Activated CD8-positive, alpha-beta T cell treated with anti-CD3 and anti-CD28 coated beads, Interleukin-2, amount 10 ng/mL, durations not matched to agents 7 days and 5 days (primary cell): Measurements from ENCODE around the gene ITGB8. TPM values are rescaled to one million over a fixed set of nuclear protein-coding genes. Genes with fewer than 3 reads are reported as not detected.

ENCODE experiments used
- ATAC-seq: fragments of 150-1000 bp; cut with Tn5 transposase; one replicate; pipeline ENCODE4 v1.10.0; 2021; ENCODE audit warnings: moderate library complexity
- CTCF ChIA-PET: fragments of 350-600 bp; sonication (Branson Sonifier 250); formaldehyde crosslinking; loops from one replicate; lab custom pipeline; 2021; ENCODE audit warnings: antibody characterized with exemption; lab: Charles Lee
- POLR2A ChIA-PET: fragments of 350-600 bp; sonication (Branson Sonifier 250); formaldehyde crosslinking; loops from one replicate; lab custom pipeline; 2021; ENCODE audit warnings: antibody characterized with exemption; lab: Charles Lee
- DNase-seq: peaks from one replicate; pipeline ENCODE4 v3.0.0-alpha.2; 2020
- H3K27ac Mint-ChIP-seq: one replicate; pipeline ENCODE4 v1.8.0; 2021; ENCODE audit warnings: mild to moderate bottlenecking, mixed read lengths
- H3K27me3 Mint-ChIP-seq: one replicate; pipeline ENCODE4 v1.8.0; 2021; ENCODE audit warnings: low read depth, mixed read lengths
- H3K36me3 Mint-ChIP-seq: one replicate; pipeline ENCODE4 v1.8.0; 2021; ENCODE audit warnings: low read depth, mixed read lengths
- H3K4me1 Mint-ChIP-seq: one replicate; pipeline ENCODE4 v1.8.0; 2021; ENCODE audit warnings: low read depth, mixed read lengths
- H3K4me3 Mint-ChIP-seq: one replicate; pipeline ENCODE4 v1.8.0; 2021; ENCODE audit warnings: mild to moderate bottlenecking, mixed read lengths
- H3K9me3 Mint-ChIP-seq: one replicate; pipeline ENCODE4 v1.8.0; 2022; ENCODE audit warnings: mixed read lengths; ENCODE audit not compliant: insufficient read depth
- total RNA-seq, 2 experiments: library from RNA; stranded (reverse); gene quantifications; one replicate each; pipeline ENCODE4 v1.2.3, GENCODE V29; 2021

ITGB8 gene
- total RNA-seq, 2 experiments from 2014 or later = not detected

GRCh38 chr7:20310963-20311742 lies 19.5 kb upstream of the ITGB8 start:
- no peak overlapping the region for H3K4me3 Mint-ChIP-seq
- no peak overlapping the region for H3K27ac Mint-ChIP-seq
- no peaks in the 10 kb centered on the region for H3K36me3 Mint-ChIP-seq
- H3K9me3 Mint-ChIP-seq = no peaks in the 10 kb centered on the region
- DNase-seq (no peak), ATAC-seq (no peak)
- H3K27me3 Mint-ChIP-seq = no peaks in the 10 kb centered on the region
- CTCF ChIA-PET = interaction anchor here (1.1 to 2.8 kb wide), 5 partner anchors 10 to 598 kb away, joined by 3 to 8 read pairs (median 5); no protein-coding TSS in a partner anchor
- H3K4me1 Mint-ChIP-seq = no peaks in the 10 kb centered on the region
- POLR2A ChIA-PET = no interaction called here

- no peaks in the 10 kb centered on the region for H3K4me1 Mint-ChIP-seq
- no peak for DNase-seq
- no peaks in the 10 kb centered on the region for H3K36me3 Mint-ChIP-seq
- H3K4me3 Mint-ChIP-seq = no peak overlapping the region
- no peaks in the 10 kb centered on the region for H3K27me3 Mint-ChIP-seq
- CTCF ChIA-PET = interaction anchor here (1.0 to 2.8 kb wide), 6 partner anchors 10 to 598 kb away, joined by 3 to 8 read pairs (median 4); no protein-coding TSS in a partner anchor
- POLR2A ChIA-PET = no interaction called here
- ATAC-seq = no peak
- no peaks in the 10 kb centered on the region for H3K9me3 Mint-ChIP-seq
- H3K27ac Mint-ChIP-seq = no peak overlapping the region
Measured at GRCh38 chr7:20311743-20312042, 19.0 kb upstream of the ITGB8 start.

- ATAC-seq (no peak), DNase-seq (no peak)
- Mint-ChIP-seq H3K9me3 (no peaks in the 10 kb centered on the region), H3K27ac (no peak overlapping the region), H3K4me3 (no peak overlapping the region), H3K4me1 (no peaks in the 10 kb centered on the region), H3K36me3 (no peaks in the 10 kb centered on the region), H3K27me3 (no peaks in the 10 kb centered on the region)
- ChIA-PET POLR2A (no interaction called here), CTCF (interaction anchor here (1.0 to 2.8 kb wide), 4 partner anchors 11 to 599 kb away, joined by 3 to 8 read pairs (median 3); no protein-coding TSS in a partner anchor)
Measured at GRCh38 chr7:20312562-20312961, 18.1 kb upstream of the ITGB8 start.

- POLR2A ChIA-PET = no interaction called here
- Mint-ChIP-seq H3K27me3 (no peaks in the 10 kb centered on the region), H3K27ac (no peak overlapping the region), H3K9me3 (no peaks in the 10 kb centered on the region), H3K4me3 (no peak overlapping the region), H3K4me1 (no peaks in the 10 kb centered on the region), H3K36me3 (no peaks in the 10 kb centered on the region)
- CTCF ChIA-PET = no interaction called here
- no peak for DNase-seq
- ATAC-seq = no peak
Measured at GRCh38 chr7:20313626-20314025, 17.1 kb upstream of the ITGB8 start.

GRCh38 chr7:20314198-20314597 lies 16.5 kb upstream of the ITGB8 start:
- Mint-ChIP-seq H3K27ac (no peak overlapping the region), H3K36me3 (no peaks in the 10 kb centered on the region), H3K27me3 (no peaks in the 10 kb centered on the region), H3K4me1 (no peaks in the 10 kb centered on the region), H3K4me3 (no peak overlapping the region), H3K9me3 (no peaks in the 10 kb centered on the region)
- ATAC-seq = no peak
- POLR2A ChIA-PET = no interaction called here
- no peak for DNase-seq
- CTCF ChIA-PET = no interaction called here

- CTCF ChIA-PET = no interaction called here
- H3K27me3 Mint-ChIP-seq = peaks cover 2% of the 10 kb centered on the region
- H3K4me1 Mint-ChIP-seq = no peaks in the 10 kb centered on the region
- no peak for ATAC-seq
- H3K36me3 Mint-ChIP-seq = no peaks in the 10 kb centered on the region
- no peaks in the 10 kb centered on the region for H3K9me3 Mint-ChIP-seq
- no peak for DNase-seq
- H3K4me3 Mint-ChIP-seq = no peak overlapping the region
- POLR2A ChIA-PET = no interaction called here
- no peak overlapping the region for H3K27ac Mint-ChIP-seq
Measured at GRCh38 chr7:20316706-20317105, 14.0 kb upstream of the ITGB8 start.

GRCh38 chr7:20317413-20317812 lies 13.3 kb upstream of the ITGB8 start:
- no peak overlapping the region for H3K27ac Mint-ChIP-seq
- no peaks in the 10 kb centered on the region for H3K36me3 Mint-ChIP-seq
- H3K9me3 Mint-ChIP-seq = no peaks in the 10 kb centered on the region
- CTCF ChIA-PET = no interaction called here
- H3K27me3 Mint-ChIP-seq = peaks cover 2% of the 10 kb centered on the region
- POLR2A ChIA-PET = no interaction called here
- DNase-seq (no peak), ATAC-seq (no peak)
- H3K4me3 Mint-ChIP-seq = no peak overlapping the region
- no peaks in the 10 kb centered on the region for H3K4me1 Mint-ChIP-seq

- H3K9me3 Mint-ChIP-seq = no peaks in the 10 kb centered on the region
- peaks cover 2% of the 10 kb centered on the region for H3K27me3 Mint-ChIP-seq
- ChIA-PET CTCF (no interaction called here), POLR2A (no interaction called here)
- H3K27ac Mint-ChIP-seq = no peak overlapping the region
- no peaks in the 10 kb centered on the region for H3K4me1 Mint-ChIP-seq
- ATAC-seq = no peak
- no peaks in the 10 kb centered on the region for H3K36me3 Mint-ChIP-seq
- no peak for DNase-seq
- H3K4me3 Mint-ChIP-seq = no peak overlapping the region
Measured at GRCh38 chr7:20318933-20319332, 11.8 kb upstream of the ITGB8 start.

- Mint-ChIP-seq H3K9me3 (no peaks in the 10 kb centered on the region), H3K4me1 (no peaks in the 10 kb centered on the region), H3K27me3 (peaks cover 7% of the 10 kb centered on the region), H3K27ac (no peak overlapping the region), H3K36me3 (no peaks in the 10 kb centered on the region), H3K4me3 (no peak overlapping the region)
- no peak for ATAC-seq
- ChIA-PET CTCF (no interaction called here), POLR2A (no interaction called here)
- no peak for DNase-seq
Measured at GRCh38 chr7:20320322-20320721, 10.4 kb upstream of the ITGB8 start.

- ATAC-seq (no peak), DNase-seq (no peak)
- CTCF ChIA-PET = no interaction called here
- Mint-ChIP-seq H3K27ac (no peak overlapping the region), H3K36me3 (no peaks in the 10 kb centered on the region), H3K4me3 (no peak overlapping the region), H3K9me3 (no peaks in the 10 kb centered on the region), H3K27me3 (peaks cover 7% of the 10 kb centered on the region), H3K4me1 (no peaks in the 10 kb centered on the region)
- POLR2A ChIA-PET = no interaction called here
Measured at GRCh38 chr7:20320786-20321185, 9.9 kb upstream of the ITGB8 start.

- no peak overlapping the region for H3K27ac Mint-ChIP-seq
- no peaks in the 10 kb centered on the region for H3K9me3 Mint-ChIP-seq
- POLR2A ChIA-PET = no interaction called here
- ATAC-seq = no peak
- no peaks in the 10 kb centered on the region for H3K36me3 Mint-ChIP-seq
- CTCF ChIA-PET = no interaction called here
- no peaks in the 10 kb centered on the region for H3K4me1 Mint-ChIP-seq
- DNase-seq = no peak
- no peak overlapping the region for H3K4me3 Mint-ChIP-seq
- peaks cover 19% of the 10 kb centered on the region for H3K27me3 Mint-ChIP-seq
Measured at GRCh38 chr7:20323595-20323994, 7.1 kb upstream of the ITGB8 start.

GRCh38 chr7:20326342-20326741 lies 4.4 kb upstream of the ITGB8 start:
- Mint-ChIP-seq H3K27me3 (peaks cover 35% of the 10 kb centered on the region), H3K9me3 (no peaks in the 10 kb centered on the region), H3K27ac (no peak overlapping the region), H3K4me1 (peaks cover 14% of the 10 kb centered on the region), H3K36me3 (no peaks in the 10 kb centered on the region), H3K4me3 (no peak overlapping the region)
- DNase-seq (no peak), ATAC-seq (no peak)
- POLR2A ChIA-PET = no interaction called here
- CTCF ChIA-PET = interaction anchor here (1.7 kb wide), 1 partner anchor 11 kb away, joined by 3 read pairs; no protein-coding TSS in a partner anchor
